Osteocyte (in vitro differentiated cells): Measurements from ENCODE around the gene ZNF622. TPM values are rescaled to one million over a fixed set of nuclear protein-coding genes. Genes with fewer than 3 reads are reported as not detected.

Experiments used
- DNase-seq: peaks from one replicate; pipeline ENCODE4 v3.0.0; 2021; ENCODE audit warnings: mixed read lengths; ENCODE audit not compliant: unreplicated experiment; ENCODE audit errors: extremely low spot score
- H3K27ac Mint-ChIP-seq: one replicate; pipeline ENCODE4 v1.8.0; 2021; ENCODE audit warnings: mild to moderate bottlenecking, mixed read lengths; ENCODE audit not compliant: unreplicated experiment
- H3K27me3 Mint-ChIP-seq: one replicate; pipeline ENCODE4 v1.8.0; 2021; ENCODE audit warnings: mixed read lengths; ENCODE audit not compliant: unreplicated experiment
- H3K36me3 Mint-ChIP-seq: one replicate; pipeline ENCODE4 v1.8.0; 2021; ENCODE audit warnings: mixed read lengths; ENCODE audit not compliant: unreplicated experiment
- H3K4me1 Mint-ChIP-seq: one replicate; pipeline ENCODE4 v1.8.0; 2021; ENCODE audit warnings: mixed read lengths; ENCODE audit not compliant: unreplicated experiment
- H3K4me3 Mint-ChIP-seq: one replicate; pipeline ENCODE4 v1.8.0; 2021; ENCODE audit warnings: mild to moderate bottlenecking, moderate library complexity, mixed read lengths; ENCODE audit not compliant: unreplicated experiment
- H3K9me3 Mint-ChIP-seq: one replicate; pipeline ENCODE4 v1.8.0; 2021; ENCODE audit warnings: mixed read lengths; ENCODE audit not compliant: unreplicated experiment
- total RNA-seq: library from RNA; stranded (reverse); gene quantifications from 2 replicates; pipeline ENCODE4 v1.2.1, GENCODE V29; 2021
- TF ChIP-seq, protein P1 (sequence below): fragments of 200-600 bp; sonication (generic); IDR thresholded peaks from 2 replicates; pipeline ENCODE4 v1.5.0; 2021; ENCODE audit warnings: antibody characterized with exemption, mild to moderate bottlenecking, moderate library complexity

ZNF622 gene
- total RNA-seq, 1 donor from 2014 or later = 29.2 TPM

DNA sequence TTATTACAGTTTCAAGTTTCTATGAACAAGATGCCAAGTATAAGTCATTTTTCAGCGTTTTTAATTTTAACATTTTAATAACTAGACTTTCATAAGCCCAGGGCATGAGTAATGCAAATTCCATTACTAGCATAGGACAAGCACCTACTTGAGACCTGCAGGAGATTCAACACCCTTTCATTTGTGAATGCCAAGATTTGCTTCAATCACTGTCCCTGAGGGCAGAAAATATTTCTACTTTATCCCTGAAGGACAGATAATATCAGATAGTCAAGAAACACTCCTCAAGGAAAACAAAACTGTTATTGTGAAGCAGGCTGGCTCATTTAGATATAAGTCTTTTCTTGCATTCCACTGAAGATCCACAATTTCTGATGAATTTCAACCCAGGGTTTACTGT, 27.7 kb upstream of the ZNF622 start:
- Mint-ChIP-seq H3K4me3 (no peak overlapping the region), H3K4me1 (no peaks in the 10 kb centered on the region), H3K27me3 (peaks cover 7% of the 10 kb centered on the region), H3K9me3 (peaks cover 11% of the 10 kb centered on the region), H3K27ac (no peak overlapping the region), H3K36me3 (no peaks in the 10 kb centered on the region)
- DNase-seq = no peak
- TF ChIP-seq, protein P1, sequence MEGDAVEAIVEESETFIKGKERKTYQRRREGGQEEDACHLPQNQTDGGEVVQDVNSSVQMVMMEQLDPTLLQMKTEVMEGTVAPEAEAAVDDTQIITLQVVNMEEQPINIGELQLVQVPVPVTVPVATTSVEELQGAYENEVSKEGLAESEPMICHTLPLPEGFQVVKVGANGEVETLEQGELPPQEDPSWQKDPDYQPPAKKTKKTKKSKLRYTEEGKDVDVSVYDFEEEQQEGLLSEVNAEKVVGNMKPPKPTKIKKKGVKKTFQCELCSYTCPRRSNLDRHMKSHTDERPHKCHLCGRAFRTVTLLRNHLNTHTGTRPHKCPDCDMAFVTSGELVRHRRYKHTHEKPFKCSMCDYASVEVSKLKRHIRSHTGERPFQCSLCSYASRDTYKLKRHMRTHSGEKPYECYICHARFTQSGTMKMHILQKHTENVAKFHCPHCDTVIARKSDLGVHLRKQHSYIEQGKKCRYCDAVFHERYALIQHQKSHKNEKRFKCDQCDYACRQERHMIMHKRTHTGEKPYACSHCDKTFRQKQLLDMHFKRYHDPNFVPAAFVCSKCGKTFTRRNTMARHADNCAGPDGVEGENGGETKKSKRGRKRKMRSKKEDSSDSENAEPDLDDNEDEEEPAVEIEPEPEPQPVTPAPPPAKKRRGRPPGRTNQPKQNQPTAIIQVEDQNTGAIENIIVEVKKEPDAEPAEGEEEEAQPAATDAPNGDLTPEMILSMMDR = no peak

DNA sequence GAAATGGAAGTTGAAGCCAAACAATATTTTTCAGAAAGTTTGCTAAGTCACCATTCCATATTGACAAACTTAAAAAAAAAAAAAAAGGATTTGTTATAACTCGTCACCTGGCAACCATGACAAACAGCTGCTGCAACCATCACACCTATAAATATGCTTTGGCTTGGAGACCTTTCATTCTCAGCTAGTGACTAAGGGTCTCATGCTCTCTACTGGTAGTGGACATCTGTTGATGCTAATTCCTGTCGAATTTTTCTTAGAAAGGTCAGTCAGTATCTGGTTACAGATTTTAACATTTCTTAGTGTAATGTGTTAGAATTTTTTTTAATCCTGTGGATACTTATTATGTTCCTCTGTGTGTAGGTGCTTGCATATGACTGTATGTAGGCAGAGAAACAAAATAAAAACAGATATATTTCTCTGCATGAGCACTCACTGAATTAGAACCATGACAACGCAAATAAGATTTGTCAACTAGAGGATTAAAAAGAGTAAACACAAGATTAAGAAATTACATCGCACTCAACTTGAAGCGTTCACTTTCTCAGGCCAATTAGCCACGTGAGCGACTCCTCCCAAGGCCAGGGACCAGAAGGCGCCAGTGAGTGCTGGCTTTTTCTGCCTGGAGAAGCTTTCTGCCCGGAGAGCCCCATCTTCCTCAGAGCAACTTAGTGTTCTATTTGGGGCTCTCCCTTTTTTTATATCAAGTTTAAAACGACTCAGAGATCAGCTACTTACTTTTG, 27.0 kb upstream of the ZNF622 start:
- H3K27ac Mint-ChIP-seq = no peak overlapping the region
- H3K27me3 Mint-ChIP-seq = peaks cover 10% of the 10 kb centered on the region
- H3K4me3 Mint-ChIP-seq = no peak overlapping the region
- TF ChIP-seq, protein P1 = no peak
- H3K36me3 Mint-ChIP-seq = no peaks in the 10 kb centered on the region
- no peak for DNase-seq
- H3K4me1 Mint-ChIP-seq = no peaks in the 10 kb centered on the region
- peaks cover 11% of the 10 kb centered on the region for H3K9me3 Mint-ChIP-seq

DNA sequence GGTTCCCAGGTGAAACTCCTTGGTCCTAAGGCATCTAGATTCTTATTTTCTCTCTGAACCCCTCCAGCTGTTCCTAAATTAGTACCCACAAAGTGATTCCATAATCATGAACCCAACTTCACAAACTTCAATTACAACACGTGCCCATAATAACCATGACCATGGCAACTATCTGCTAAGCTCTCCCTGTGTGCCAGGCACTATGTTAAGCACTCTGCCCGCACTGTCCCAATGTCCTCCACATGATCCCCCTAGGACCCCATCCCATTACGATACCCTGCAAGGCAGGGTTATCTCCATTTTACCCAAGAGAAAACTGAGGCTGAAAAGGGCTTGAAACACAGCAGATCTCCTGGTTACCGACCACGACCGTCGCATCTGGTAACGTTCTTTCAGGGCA, 25.3 kb upstream of the ZNF622 start:
- H3K36me3 Mint-ChIP-seq = no peaks in the 10 kb centered on the region
- no peak overlapping the region for H3K27ac Mint-ChIP-seq
- peaks cover 4% of the 10 kb centered on the region for H3K9me3 Mint-ChIP-seq
- DNase-seq = no peak
- TF ChIP-seq, protein P1 = no peak
- H3K4me3 Mint-ChIP-seq = no peak overlapping the region
- H3K4me1 Mint-ChIP-seq = no peaks in the 10 kb centered on the region
- H3K27me3 Mint-ChIP-seq = peaks cover 22% of the 10 kb centered on the region

DNA sequence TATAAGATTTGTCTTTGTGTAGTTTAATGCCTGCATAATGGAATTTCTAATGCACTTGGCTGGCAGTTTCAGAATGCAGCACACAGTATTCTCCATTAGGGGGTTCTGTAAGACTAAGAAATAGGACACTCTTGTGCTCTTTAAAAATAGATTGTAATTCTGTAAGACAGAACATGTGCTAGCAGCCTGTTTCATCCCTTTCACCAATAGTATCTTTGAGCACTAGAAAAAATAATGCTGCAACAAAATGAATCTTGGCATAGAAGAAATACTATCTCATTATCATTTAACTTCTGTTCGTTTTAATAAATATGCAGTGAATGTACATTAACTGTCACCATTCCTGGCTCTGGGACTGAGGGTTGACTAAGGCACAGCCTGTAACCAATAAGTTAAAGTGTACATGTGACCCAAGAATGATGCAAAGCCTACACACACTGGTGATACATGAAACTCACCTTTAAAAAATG, 23.8 kb upstream of the ZNF622 start:
- H3K9me3 Mint-ChIP-seq = no peaks in the 10 kb centered on the region
- no peak overlapping the region for H3K27ac Mint-ChIP-seq
- no peaks in the 10 kb centered on the region for H3K36me3 Mint-ChIP-seq
- no peak overlapping the region for H3K4me3 Mint-ChIP-seq
- TF ChIP-seq, protein P1 = peak; percentile 82
- H3K27me3 Mint-ChIP-seq = peaks cover 22% of the 10 kb centered on the region
- H3K4me1 Mint-ChIP-seq = no peaks in the 10 kb centered on the region
- DNase-seq = no peak

DNA sequence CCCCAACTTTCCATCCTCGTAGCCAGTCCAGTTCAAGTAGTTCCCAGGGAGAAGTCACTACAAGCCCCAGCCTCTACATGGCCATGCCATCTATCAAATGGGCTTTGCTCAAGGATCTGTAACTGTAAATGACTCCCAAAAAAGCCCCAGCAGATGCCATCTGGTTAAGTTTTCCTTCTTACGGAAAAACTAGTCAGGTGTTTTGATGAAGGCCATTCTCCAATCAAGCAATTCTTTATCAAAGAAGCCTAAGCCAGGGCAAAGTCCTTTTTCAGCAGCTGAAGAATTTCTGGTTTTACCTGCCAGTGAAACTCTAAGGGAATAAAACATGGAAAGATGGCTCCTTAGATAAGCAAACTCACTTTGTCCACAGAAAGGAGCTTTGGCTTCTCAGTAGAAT, 21.9 kb upstream of the ZNF622 start:
- H3K27ac Mint-ChIP-seq = no peak overlapping the region
- no peaks in the 10 kb centered on the region for H3K9me3 Mint-ChIP-seq
- TF ChIP-seq, protein P1 = no peak
- H3K4me3 Mint-ChIP-seq = no peak overlapping the region
- DNase-seq = no peak
- peaks cover 29% of the 10 kb centered on the region for H3K27me3 Mint-ChIP-seq
- H3K36me3 Mint-ChIP-seq = no peaks in the 10 kb centered on the region
- H3K4me1 Mint-ChIP-seq = no peaks in the 10 kb centered on the region
